Activated effector memory CD4-positive, alpha-beta T cell treated with anti-CD3 and anti-CD28 coated beads, Interleukin-2, amount 50 U/mL, for 16 hours (primary cell): ENCODE measurements around the gene LRRC38.
"Not testable (repeated sequence)": the region's sequence is repeated elsewhere in the genome, so short reads cannot be mapped to it uniquely, and the experiment has no call there.

Experiments used
- DNase-seq: peaks from one replicate; pipeline ENCODE4 v3.0.0-alpha.2; 2020

LRRC38 gene, protein sequence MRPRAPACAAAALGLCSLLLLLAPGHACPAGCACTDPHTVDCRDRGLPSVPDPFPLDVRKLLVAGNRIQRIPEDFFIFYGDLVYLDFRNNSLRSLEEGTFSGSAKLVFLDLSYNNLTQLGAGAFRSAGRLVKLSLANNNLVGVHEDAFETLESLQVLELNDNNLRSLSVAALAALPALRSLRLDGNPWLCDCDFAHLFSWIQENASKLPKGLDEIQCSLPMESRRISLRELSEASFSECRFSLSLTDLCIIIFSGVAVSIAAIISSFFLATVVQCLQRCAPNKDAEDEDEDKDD

DNA sequence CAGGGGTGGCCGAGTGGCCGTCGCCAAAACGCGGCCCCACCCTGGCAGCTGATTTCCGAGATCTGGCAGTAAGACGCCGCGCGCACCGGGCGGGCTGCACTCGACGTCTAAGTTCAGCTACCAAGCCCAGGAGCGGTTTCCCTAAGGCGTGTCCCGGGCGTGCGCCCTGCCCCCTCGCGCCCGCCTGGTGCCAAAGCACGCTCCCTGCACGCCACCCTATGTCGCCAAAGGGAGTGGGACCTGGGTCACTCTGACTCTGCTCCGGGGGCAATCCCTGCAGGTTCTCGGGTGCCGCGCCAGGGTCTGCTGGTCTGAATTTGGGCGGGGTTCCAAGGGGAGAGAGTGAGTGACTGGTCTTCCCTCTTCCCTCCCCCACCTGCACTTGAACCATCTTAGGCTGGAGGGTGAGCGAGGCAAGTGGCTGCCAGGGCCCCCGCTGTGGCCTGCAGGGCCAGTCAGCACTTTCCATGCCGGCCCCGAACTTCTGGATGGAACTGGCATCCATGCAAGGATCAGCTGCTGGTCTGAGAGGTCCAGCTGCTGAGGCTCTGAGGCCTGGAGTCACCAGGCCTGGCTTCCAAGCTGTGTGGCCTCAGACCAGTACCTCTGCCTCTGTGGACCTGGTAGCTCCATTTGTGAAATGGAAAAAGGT, at the start of gene LRRC38:
Gene LRRC38 (minus strand): TSS at position 109 of the 652 bp plus-strand sequence. CDS start 410 bp downstream, outside the sequence.
- DNase-seq, result no peak

DNA sequence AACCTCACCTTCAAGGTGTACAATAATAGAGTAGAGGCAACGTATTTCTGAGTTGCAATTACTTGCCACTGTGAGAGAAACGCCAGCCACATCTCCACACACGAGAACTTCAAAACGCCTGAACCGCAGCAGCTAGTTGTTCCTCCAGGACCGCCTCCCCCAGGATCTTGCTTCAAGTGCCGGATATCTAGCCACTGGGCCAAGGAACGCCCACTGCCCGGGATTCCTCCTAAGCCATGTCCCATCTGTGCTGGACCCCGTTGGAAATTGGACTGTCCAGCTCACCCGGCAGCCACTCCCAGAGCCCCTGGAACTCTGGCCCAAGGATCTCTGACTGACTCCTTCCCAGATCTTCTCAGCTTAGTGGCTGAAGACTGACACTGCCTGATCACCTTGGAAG, 49.2 kb upstream of the LRRC38 start:
- DNase-seq, result not testable (repeated sequence)

DNA sequence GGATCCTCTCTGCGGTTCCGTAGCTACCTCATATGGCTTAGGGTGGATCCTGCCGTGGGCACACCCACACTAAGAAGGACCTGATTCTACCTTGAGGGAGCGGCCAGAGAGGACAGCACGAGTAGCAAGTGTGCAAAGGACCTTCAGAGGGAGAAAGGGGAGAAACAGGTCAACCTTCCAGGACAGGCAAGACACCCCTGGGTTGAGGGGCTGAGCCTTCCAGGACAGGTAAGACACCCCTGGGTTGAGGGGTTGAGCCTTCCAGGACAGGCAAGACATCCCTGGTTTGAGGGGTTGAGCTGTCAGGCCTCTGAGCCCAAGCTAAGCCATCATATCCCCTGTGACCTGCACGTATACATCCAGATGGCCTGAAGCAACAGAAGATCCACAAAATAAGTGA, 46.7 kb upstream of the LRRC38 start:
- DNase-seq, result no peak

DNA sequence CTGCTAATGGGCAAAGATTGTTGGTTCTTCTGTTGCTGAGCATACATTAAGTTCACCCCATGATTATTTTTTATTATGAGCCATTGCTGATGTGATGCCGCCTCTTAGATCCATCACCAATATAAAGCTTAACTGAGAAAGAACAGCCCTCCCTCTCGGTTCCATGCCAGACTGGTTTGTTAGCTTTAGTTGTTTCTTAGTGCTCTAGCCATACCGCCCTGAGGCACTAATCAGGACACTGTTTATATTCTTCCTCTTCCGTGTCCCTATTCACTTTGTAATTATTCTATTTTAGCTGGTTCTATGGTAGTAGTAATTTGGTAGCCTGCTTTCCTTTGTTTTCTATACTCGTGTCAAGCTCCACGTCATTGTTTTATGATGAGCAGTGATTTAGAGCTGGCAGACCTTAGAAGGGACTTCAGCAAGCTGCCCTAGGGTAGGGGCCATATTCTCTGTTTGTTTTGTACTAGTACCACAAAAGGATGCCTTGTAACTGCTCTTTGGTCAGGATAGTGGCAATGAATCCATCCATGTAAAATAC, 42.5 kb upstream of the LRRC38 start:
- no peak for DNase-seq

DNA sequence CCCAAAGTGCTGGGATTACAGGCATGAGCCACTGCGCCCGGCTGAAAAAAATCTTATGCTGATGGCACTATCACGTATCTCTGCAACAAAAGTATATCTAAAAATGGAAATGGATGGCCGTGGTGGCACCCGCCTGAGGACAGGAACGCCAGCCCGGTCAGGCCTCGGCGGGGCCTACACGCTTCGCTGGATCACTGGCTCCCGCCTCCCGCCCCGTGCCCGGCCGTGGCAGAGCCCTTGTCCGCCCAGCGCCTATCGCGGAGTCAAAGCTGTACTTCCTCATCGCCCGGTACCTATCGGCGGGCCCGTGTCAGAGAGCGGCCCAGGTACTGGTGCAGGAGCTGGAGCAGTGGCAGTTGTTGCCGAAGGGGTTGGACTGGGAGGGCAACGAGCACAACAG, 41.0 kb upstream of the LRRC38 start:
- no peak for DNase-seq

DNA sequence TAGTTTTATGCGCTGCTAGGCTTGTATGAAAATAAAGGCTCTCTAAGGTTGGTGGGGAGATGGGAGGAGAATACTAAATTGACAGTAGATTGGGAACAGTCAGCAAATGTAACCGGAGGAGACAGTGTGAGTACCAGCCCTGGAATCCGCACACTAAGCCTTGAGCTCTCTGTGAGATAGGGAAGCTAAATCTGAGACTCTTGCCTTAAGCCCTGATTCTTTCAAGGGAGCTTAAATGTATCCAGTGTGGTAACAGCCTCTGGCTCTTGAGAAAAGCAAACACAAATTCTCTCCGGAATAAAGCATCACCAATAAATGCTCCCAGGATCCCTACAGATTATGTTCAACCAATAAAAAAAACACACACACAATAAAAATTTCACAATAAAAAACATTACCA, 36.9 kb upstream of the LRRC38 start:
- DNase-seq, result no peak

DNA sequence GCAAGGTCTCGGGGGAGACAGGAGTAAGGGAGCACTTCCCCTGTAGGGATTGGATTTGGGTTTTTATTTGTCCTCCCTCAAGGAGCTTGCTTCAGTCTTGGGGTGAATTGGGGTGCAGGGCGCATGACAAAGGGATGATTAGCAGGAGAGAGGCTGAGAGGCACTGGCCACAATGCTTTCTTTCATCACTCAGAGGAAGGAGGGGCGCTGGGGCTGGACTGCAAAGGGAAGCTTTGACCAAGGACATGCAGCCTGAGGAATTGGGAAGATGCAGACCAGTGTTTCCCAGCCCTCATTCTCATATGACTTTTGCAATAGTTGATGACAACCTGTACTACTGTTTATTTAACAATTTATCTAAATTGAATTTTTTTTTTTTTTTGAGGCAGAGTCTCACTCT, 35.7 kb upstream of the LRRC38 start:
- DNase-seq, result no peak

DNA sequence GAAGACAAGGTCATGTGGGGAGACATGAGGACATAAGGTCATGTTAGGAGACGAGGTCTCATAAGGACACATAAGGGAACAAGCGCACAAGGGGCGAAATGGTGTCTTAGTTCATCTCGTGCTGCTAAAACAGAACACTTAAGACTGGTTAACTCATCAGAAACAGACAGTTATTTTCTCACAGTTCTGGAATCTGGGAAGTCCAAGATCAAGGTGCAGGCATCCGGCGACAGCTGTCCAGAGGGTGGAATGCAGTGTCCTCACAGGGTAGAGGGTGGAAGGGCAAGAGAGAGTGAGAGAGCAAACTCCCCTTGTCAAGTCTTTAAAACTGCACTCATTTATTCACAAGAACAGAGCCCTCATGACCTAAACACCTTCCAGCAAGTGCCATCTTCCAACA, 35.2 kb upstream of the LRRC38 start:
- no peak for DNase-seq

DNA sequence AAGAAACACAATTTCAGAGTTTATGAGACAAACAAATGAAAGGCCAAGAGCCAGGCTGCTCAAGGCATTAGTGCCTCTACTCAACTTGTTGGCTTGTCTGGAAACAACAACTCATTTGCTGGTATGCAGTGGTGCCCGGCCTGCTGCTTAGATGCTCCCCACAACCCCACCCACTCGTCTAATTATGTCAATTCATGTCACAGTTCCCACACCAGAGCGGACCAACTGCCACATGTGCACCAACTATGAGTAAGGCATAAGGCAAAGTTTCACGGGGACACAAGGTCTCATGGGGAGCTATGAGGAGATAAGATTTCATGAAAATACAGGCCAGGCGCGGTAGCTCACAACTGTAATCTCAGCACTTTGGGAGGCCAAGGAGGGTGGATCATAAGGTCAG, 34.5 kb upstream of the LRRC38 start:
- DNase-seq, result no peak

DNA sequence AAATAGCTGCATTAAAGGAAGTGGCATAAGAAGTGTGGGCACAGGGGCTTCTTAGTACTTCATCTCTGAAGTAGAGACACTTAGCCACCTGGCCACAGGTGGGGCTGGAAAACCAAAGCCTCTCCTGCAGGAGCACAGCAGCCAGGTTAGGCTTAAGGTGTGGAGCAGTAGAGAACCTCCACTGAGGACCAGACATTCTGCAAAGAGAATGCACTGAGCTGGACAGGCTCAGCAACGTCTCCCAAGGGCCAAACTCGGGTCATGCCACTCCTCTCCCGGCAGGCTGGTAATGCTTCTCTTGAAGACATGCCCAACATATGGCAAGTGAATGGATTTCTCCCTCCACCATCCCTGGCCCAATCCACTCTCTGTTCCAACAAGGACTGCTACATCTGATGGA, 33.0 kb upstream of the LRRC38 start:
- DNase-seq, result no peak

DNA sequence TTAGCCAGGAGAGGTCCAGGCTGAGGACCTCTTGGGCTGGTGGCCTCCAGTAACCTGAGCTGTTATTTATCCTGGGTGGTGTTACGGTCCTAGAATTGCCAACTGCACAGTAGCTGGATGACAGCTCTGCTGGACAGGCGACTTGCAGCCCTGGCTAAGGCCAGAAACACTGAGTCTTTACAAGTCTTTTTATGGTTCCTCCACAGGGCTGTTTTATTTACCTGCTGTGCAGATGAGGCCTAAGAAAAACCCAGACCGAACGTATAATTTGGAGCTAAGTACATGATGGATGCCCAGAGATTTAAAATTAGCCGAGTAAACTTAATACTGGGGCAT, 30.4 kb upstream of the LRRC38 start:
- no peak for DNase-seq

DNA sequence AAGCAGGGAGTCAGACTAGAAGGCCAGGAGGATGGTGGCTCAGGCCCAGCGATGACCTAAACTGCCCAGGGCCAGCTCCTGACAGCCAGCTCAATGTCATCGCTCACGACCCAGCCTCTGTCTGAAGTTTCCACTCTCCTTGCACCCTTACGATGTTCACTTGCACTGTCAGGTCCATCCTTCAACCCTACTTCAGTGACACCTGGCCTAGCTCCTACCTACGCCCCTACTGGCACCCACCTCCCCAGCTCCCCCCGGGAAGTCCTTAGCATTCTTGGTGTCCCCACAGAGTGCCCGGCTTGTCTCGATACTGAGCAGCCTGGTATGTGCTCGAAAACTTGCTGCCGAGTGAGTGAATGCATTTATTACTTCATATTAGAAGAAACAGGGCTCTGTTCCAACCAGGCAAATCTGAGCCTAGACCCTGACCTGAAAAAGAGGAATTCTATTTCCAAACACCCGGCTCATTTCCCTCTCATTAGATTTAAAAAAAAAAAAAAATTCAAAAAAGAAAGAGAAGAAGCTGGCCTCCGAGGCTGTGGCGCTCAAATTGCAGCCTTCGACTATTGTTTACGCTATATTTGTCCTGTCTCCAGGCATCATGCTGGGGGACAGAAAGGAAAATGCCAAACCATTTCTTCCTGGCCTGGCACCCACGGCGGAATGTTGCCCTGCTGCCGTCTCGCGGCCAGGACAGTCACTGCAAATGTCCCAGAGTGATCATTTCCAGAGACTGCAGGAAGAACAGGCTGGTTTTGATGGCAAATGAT, 29.8 kb upstream of the LRRC38 start:
- DNase-seq, result no peak

DNA sequence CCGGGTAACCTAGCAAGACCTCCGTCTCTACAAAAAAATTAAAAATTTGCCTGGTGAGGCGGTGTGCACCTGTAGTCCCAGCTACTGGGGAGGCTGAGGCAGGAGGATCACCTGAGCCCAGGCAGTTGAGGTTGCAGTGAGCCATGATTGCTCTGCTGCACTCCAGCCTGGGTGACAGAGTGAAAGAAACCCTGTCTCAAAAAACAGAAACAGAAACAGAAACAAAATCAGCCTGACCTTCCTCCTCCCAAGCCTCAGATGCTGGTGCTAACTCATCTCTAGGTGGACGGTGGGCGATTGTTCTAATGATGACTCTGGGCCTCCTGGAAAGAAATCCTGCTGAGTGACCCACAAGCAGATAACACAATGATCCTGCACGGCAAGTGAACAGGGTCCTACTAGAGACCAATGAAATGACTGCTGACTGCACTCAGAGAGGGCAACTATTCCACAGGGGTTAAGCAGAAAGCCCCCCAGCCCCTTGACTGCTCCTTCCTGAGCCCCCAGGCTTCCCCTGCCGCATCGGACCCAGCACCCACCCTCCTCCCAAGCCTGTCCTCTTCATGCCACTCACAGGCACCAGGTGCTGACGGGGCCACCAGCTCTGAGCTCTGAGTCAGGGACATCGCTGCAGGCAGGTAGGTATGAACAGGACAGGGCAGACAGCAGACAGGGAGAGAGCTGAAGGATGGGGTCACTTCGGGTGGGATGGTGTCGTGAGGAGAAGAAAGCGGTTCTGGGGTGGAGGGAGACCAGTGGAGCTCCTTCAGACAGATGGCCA, 27.8 kb upstream of the LRRC38 start:
- DNase-seq, result no peak

DNA sequence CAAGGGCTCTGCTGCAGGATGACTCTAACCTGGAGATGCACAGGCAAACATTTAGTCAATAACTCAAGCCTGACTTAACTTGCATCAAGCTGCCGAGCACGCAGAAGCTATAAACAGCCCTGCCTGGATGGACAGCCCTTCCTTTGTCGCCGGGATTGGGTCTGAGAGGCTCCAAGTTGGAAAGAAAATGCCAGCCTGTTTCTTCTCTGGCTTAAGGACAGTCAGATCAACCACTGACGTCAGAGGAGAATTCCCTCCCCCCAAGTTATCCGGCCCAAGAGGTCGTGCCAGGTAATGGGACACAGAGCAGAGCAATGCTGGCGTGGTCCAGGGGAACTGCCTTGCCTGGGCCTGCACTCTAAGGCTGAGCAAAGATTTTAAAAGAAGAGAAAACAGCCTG, 27.1 kb upstream of the LRRC38 start:
- DNase-seq, result no peak

DNA sequence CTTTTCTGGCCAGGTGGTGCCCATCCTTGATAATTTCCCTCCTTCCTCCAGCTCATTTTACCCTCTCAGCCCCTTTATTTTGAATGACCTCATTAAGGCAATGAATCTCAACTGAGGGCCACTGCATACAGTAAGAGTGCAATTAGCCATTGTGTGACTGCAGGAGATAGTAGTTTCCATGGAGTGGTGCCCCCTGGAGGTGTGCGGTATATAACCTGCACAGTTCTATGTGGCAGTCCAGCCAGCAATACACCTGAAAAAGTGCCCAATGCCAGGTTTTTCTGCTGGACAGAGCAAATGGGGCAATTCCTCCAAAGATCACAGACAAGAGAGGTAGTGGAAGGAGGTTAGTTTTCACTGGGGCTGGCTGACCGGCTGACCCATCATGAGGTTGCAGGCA, 25.9 kb upstream of the LRRC38 start:
- no peak for DNase-seq

DNA sequence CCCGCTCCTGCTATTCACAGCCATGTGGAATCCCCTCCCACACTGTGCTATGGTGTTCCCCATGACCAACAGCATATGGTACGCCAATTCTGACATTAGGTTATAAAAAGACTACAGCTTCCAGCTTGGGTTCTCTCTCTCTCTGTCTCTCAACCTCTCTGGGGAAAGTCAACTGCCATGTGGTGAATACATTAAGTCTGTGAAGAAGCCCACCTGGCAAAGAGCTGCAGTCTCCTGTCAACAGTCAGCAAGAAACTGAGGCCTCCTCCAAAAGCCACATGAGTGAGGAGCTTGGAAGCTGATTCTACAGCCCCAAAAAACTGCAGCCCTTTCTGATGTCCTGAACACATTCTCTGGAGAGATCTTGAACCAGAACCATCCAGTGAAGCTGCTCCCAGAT, 25.0 kb upstream of the LRRC38 start:
- DNase-seq, result no peak

DNA sequence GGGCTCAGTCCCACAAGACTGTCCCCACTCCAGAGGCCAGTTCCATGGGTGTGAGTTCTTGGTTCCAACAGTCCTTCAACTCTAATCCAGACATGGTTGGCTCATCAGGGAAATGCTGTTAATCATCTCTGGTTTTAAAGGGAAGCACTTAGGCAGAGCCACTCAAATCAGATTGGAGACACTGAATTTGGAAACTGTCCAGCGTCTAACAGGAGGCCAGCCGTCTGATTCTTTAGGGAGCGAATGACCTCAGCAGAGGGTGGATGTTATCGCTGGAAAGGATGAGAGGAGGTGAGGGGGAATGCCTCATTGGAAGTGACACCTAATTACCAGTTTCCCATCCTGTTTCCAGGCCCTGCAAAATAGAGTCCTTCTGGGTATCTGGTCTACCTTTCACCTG, 22.8 kb upstream of the LRRC38 start:
- no peak for DNase-seq

DNA sequence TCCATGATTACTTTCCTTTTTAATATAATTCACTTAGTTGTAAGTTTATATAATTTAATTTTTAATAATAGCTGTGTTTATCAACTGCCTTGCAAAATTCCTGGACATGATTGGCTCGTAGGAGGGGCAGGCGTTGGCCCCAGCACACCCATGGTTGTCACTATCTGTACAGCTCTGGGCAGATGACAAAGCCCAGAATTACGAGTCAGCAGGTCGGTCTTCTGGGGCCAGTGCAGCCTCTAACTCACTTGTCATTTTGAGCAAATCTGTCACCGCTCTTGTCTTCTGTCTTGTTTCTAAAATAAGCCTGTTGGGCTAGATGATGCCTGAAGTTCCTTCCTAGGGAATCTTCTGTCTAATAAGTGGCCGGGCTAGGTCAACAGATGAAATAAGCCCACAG, 21.4 kb upstream of the LRRC38 start:
- no peak for DNase-seq

DNA sequence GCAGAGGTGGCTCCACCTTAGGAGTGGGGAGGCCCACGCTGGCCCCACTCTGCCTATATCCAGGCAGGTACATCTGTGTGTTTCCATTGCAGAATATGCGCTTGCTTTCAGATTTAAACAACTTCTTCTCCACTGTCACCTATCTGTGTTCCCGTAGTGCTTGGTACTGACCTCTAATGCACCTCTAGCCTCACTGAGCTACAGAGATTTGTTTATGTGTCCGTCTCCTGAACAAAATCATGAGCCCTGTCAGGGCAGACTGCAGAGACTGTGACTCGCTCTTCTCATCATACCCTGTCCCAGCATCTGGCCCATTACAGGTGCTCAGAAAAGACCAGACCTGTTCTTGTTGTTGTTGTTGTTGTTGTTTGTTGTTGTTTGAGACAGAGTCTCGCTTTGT, 14.5 kb upstream of the LRRC38 start:
- no peak for DNase-seq

DNA sequence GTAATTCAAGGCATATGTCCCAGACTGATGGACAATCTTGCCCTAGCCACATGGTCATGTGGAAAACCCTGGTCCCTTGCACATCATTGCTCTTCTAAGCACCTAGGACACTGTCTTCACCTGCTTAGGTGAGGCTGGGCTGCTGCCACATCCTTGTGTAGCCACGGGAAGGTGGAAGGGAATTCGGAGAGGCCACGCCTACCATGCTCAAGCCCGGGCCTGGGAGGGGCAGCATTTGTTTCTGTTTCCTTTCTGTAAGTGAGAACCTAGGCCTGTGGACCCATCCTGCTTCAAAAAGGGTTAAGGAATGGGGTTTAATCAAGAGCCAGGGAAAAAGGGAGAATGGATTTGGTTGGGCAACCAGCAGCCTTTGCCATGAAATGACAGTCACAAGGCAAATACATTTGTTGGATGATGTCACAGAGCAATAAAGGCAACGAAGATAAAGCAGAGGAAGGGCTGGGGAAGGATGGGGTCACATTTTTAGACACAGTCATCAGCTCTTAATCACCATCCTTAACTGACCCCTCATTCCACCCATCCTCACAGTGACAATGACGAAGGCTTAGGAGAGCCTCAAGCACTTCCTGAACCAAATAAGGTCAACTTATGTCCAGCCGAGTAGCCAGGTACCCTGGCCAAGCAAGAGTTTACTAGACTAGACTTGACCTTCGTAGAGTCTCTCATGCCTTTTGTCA, 10.1 kb upstream of the LRRC38 start:
- DNase-seq, result no peak

DNA sequence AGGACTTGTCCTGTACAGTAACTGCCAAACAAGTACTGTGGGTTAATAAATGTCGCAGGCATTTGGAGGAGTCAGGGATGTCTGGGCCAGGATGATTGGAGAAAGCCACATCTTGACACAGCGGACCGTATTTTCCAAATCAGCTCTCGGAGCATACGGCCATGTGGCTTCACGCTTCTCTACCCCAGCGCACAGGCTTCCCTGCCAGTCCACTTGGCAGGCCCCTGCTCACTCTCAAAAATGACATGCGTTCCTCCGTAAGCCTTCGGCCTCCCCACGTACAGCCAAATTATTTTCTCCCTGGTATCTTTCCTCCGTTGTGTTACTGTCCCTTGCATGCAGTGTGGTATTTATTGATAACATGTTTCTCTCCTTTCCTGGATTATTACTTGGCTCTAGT, 7.2 kb upstream of the LRRC38 start:
- DNase-seq, result no peak

DNA sequence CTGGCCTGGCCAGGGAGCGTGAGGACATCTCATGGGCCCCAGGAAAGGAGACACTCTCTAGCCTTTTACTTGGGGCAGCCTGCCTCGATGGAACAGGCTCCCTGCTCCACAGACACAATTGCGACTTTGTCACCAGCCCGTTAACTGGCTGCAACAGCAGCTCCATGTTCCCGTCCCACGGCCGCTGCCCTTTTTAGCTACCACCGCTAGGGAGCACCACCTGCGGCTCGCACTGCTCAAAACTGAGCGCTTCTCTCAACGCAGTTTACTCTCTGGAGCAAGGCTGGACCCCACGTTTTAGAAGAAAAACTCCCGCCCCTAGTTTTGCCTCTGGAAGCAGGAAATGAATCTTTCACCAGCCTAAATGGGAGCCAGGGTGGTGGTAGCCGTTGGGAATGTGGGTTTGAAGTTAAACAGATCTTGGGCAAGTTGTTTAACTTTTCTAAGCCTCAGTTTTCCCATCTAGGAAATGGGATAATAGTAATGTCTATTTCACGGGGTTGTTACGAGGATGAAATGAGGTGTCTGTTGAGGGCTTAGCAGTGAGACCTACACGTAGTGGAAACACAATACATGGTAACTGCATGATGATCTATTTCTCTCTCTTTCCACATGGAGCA, 3.5 kb upstream of the LRRC38 start:
- no peak for DNase-seq
